Subcutaneous adipose tissue (tissue), 4 donors: ENCODE measurements around the gene ARMC3. TPM values are rescaled to one million over a fixed set of nuclear protein-coding genes. Genes with fewer than 3 reads are reported as not detected.

ENCODE experiments used
- total RNA-seq, 4 donors: library from RNA; depleted of rRNA; stranded (reverse); fragments of >200 nt; gene quantifications; one replicate each; pipeline ENCODE4 v1.1.0, GENCODE V29; 2016
- TF ChIP-seq, protein P1 (sequence below): fragments of 450-650 bp; IDR thresholded peaks from one replicate; pipeline ENCODE4 v1.5.1; 2016; ENCODE audit warnings: low read depth, mild to moderate bottlenecking, control low read depth, antibody characterized with exemption, moderate library complexity

ARMC3 gene
- total RNA-seq, 4 donors from 2014 or later, result not detected

DNA sequence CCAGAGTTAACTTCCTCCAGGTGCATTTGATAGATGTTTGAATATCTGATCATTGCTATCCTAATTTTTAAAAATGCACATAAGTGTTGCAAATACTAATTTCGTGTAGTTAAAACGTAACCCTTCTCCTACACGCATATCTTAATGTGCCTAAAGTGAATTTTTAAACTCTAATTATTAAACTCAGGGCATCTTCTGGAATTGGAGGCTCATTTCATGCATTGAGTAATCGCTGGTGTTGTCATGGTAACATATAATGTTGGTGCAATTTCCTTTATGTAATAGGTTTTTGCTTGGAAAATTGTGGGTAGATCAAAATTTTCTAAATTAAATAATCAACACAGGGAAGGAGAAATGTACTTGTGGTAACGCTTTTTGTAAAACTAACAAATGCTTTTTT is 56.2 kb downstream of the ARMC3 start:
- TF ChIP-seq, protein P1, sequence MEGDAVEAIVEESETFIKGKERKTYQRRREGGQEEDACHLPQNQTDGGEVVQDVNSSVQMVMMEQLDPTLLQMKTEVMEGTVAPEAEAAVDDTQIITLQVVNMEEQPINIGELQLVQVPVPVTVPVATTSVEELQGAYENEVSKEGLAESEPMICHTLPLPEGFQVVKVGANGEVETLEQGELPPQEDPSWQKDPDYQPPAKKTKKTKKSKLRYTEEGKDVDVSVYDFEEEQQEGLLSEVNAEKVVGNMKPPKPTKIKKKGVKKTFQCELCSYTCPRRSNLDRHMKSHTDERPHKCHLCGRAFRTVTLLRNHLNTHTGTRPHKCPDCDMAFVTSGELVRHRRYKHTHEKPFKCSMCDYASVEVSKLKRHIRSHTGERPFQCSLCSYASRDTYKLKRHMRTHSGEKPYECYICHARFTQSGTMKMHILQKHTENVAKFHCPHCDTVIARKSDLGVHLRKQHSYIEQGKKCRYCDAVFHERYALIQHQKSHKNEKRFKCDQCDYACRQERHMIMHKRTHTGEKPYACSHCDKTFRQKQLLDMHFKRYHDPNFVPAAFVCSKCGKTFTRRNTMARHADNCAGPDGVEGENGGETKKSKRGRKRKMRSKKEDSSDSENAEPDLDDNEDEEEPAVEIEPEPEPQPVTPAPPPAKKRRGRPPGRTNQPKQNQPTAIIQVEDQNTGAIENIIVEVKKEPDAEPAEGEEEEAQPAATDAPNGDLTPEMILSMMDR, result no peak

DNA sequence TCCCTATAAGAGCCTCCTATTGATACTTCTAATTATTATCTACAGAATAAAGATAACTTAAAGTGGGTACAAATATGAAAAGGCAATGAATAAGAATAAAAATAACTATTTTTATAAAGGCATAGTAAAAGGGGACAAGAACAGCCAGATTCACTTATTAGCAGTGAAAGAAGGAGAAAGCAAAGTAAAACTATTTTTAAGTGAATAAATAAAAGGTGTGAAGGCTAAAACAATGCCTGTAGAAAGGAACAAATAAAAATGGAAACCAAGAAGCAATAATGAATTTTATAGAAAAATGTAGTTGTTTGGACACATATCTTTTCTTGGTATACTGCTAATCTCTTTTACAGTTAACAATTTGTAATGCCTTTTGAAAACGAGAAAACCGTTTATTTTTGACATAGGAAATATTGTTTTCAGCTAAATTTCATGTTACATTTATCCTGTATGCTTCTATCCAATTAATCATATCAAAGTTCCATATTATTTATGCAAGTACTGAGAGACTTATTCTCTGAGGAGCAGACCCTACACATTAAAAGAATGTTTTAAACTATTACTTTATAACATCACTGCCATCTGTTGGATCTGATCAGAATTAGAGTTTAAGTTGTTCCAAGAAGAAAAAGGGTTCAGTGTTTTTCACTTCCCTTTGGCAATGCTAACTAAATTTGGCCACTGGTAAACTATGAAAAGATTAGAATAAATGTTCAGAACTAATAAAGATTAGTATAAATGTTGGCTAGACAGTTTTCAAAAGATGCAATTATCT is 59.1 kb downstream of the ARMC3 start:
- TF ChIP-seq, protein P1, result no peak

DNA sequence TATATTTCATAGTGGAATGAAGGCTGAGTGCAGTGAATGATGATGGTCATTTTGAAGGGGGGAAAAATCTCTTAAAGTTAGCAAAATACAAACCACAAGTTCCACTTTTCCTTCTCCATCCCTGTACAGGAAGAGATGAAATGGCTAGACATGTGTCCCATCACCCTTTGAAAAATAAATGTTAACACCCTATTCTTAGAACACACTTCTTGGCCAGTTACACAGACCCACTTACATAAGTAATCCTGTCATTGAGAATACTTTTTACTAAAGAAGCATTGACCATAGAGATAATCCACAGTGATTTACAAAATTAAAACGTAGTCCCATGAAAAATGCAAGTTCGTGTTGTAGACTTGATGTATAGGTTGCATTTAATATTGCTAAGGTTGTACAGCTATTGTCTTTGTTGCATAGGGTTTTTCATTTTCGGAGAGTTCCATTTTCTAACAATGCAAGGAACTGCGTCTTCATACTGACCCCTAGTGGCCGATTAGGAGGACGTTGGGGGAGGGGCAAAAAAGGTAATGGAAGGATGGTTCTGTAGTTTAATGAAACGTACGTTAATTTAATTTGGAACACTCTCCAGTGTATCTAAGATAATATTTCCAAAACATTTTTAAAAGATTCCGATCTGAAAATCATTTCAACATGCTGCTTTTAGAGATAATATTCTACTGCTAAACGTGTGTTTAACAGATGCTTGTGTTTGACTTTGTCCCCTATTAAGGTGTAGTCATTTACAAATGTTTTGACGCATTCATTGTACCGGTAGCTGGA is 60.9 kb downstream of the ARMC3 start:
- TF ChIP-seq, protein P1, result no peak

DNA sequence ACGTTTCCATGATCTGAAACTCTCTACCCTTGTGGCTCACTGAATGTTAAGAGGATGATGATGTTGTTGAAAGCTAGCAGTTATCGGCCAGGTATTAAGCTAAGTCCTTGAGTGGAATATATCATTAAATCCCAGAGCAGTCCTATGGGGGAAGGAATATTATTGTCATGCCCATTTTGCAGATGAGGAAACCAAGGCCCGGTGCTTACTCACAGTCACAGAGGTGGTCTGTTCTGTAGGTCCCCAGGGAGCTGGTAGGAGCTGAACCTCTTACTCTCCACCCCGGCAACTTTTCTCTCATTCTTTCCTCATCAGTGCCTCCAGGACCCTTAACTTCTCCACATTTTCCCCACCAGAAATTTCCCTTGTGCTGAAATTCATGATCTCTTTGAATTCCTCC is 62.6 kb downstream of the ARMC3 start:
- TF ChIP-seq, protein P1, result no peak

DNA sequence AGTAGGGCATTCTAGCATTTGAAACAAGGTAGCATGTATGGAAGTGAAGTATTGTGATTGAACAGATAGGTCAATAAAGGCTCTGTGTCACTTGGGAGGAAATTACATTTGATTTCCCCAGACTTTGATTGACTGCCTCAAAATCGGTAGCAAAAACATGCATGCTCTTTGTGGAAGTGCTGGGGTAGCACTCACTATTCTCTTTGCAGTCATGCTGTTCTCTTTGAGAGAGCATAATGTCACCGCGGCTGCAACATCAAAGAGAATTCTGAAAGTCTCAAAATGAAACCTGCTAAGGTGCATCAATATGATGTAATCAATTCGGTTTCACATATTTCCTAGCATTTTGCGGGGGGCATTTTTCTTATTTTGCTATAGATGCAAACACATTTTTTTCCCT is 64.2 kb downstream of the ARMC3 start:
- TF ChIP-seq, protein P1, result no peak

DNA sequence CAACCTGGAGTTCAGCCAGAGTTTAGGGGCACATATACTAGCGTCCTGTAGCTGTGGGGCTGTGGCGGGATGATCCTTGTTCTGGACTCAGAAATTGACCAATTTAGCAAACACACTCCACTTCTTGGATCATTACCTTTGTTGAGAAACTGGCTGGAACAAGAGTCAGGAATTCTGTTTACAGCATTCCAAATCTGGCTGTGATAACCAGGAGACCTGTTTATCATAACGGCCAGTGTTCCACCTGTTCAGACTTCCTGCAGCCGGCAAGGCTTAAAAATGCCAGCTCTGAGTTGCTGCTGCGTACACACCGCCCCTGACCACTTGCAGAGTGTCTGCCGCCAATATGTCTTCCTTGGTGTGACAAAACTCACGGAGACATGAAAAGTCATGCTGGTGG is 64.8 kb downstream of the ARMC3 start:
- TF ChIP-seq, protein P1, result no peak

DNA sequence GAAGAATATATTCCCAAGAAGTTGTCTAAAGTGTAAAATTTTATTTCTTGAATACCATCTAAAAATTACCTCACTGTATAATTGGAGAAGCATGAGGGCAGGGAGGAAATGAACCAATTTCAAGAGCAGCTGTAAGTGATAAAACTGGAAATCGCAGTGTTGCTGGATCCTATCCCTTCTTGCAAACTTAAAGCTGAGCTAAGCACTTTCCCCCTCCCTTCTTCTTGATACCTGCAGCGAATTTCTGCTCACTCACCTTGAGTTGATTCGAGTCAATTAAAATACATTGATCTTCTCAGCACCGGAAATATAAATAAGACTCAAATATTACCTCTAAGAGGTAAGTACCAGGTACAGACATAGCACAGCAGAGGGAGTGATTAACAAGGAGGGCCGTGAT is 65.5 kb downstream of the ARMC3 start:
- TF ChIP-seq, protein P1, result no peak
